ENCODE measurements around the gene GPS1. TPM values are rescaled to one million over a fixed set of nuclear protein-coding genes. Genes with fewer than 3 reads are reported as not detected.

Gene GPS1
- total and polyA plus RNA-seq, 10 of the 15 experiments (the other 5 are each of a cell fraction or from before 2014, with no cell fraction given) = 2.2 to 146 (median 77.7) TPM

- TF ChIP-seq ZZZ3 (IDR thresholded peaks at IDR 0.05; ENCODE audit: control insufficient read depth, insufficient read length, low read depth) = no peak
- no peak for TF ChIP-seq RELA (IDR thresholded peaks at IDR 0.05; ENCODE audit: borderline replicate concordance, partially characterized antibody)
- Histone ChIP-seq H3K36me3 (ENCODE audit: control insufficient read depth in 2 of 2, insufficient read depth in 2 of 2, low read length in 1 of 2) (peaks cover 11 to 54% of the 10 kb centered on the region in 2 experiments; a peak in 3 of 4 replicates), H3K4me3 (no peak overlapping the region), H3K9ac (ENCODE audit: control insufficient read depth, insufficient read depth, low read length) (no peak overlapping the region), H3K4me1 (ENCODE audit: control insufficient read depth, insufficient read depth, low read length) (no peaks in the 10 kb centered on the region), H3K9me3 (replicated peaks; ENCODE audit: control insufficient read depth, insufficient read depth, low read length) (no peaks in the 10 kb centered on the region), H4K20me1 (ENCODE audit: control insufficient read depth, insufficient read depth) (no peaks in the 10 kb centered on the region), H3K79me2 (ENCODE audit: control insufficient read depth, insufficient read depth, low read length) (no peaks in the 10 kb centered on the region), H3K27ac (ENCODE audit: control insufficient read depth, insufficient read depth) (no peak overlapping the region), H2AFZ (ENCODE audit: control insufficient read depth, low read depth, low read length) (no peak overlapping the region), H3K27me3 (replicated peaks in 1 of 2; ENCODE audit: control insufficient read depth in 2 of 2, insufficient read depth in 2 of 2, low read length in 1 of 2) (no peaks in the 10 kb centered on the region), H3K4me2 (ENCODE audit: control insufficient read depth, insufficient read depth) (no peak overlapping the region)
- DNase-seq (ENCODE audit: low read depth, low spot score) (no peak), ATAC-seq (no peak), FAIRE-seq (no peak)
- intact Hi-C loops (cut with micrococcal nuclease; ENCODE audit: unreplicated experiment) (no loop called here), in situ Hi-C loops (cut with MboI) (no loop called here)
- ChIA-PET SMC1A (ENCODE audit: uncharacterized antibody, unreplicated experiment) (no interaction called here), CTCF (no interaction called here), POLR2A (no interaction called here), RAD21 (ENCODE audit: unreplicated experiment) (no interaction called here)
- 91% methylated on average over 35 of the region's 36 CpGs for WGBS (ENCODE audit: insufficient coverage, insufficient replicate concordance, low lambda C conversion rate, missing lambda C conversion rate)
- BruUV-seq (replicated peaks) = no TSS peak
Measured at GRCh38 chr17:82080048-82080788, 28.5 kb downstream of the GPS1 start.

GRCh38 chr17:82080789-82081464 lies 29.2 kb downstream of the GPS1 start:
- TF ChIP-seq SKIL (IDR thresholded peaks at IDR 0.05; ENCODE audit: low read depth, poor library complexity, severe bottlenecking) (no peak), MEF2B (IDR thresholded peaks at IDR 0.05; ENCODE audit: partially characterized antibody, poor library complexity, severe bottlenecking) (no peak), EED (IDR thresholded peaks at IDR 0.05; ENCODE audit: low read depth) (no peak), POLR2AphosphoS2 (IDR thresholded peaks at IDR 0.05; ENCODE audit: low read depth, low read length) (0 out of 2 replicates have a peak, but pooled peaks have one; percentile 28), SRF (IDR thresholded peaks at IDR 0.05; ENCODE audit: low read depth in 2 of 2, low read length in 2 of 2) (no peak), CBFB (IDR thresholded peaks at IDR 0.05; ENCODE audit: low read depth) (no peak), POLR2A (IDR thresholded peaks at IDR 0.05; ENCODE audit: low read depth, low read length) (peak; percentile 35; the same call in 1 of the 2 replicates)
- no peaks in the 10 kb centered on the region for H3K27me3 ChIP-seq (replicated peaks in 1 of 2; ENCODE audit: control insufficient read depth in 2 of 2, insufficient read depth in 2 of 2, low read length in 1 of 2)
- ChIA-PET CTCF (no interaction called here), RAD21 (ENCODE audit: unreplicated experiment) (no interaction called here), POLR2A (no interaction called here), SMC1A (ENCODE audit: uncharacterized antibody, unreplicated experiment) (no interaction called here)
- no peak overlapping the region for H3K4me2 ChIP-seq (ENCODE audit: control insufficient read depth, insufficient read depth)
- H3K36me3 ChIP-seq (ENCODE audit: control insufficient read depth in 2 of 2, insufficient read depth in 2 of 2, low read length in 1 of 2) = peaks cover 14 to 59% of the 10 kb centered on the region in 2 experiments; a peak in 3 of 4 replicates
- DNase-seq (ENCODE audit: low read depth, low spot score) (no peak), FAIRE-seq (no peak), ATAC-seq (no peak)
- H2AFZ ChIP-seq (ENCODE audit: control insufficient read depth, low read depth, low read length) = no peak overlapping the region
- intact Hi-C loops (cut with micrococcal nuclease; ENCODE audit: unreplicated experiment) = no loop called here
- 96% methylated on average over 44 of the region's 44 CpGs for WGBS (ENCODE audit: insufficient coverage, insufficient replicate concordance, low lambda C conversion rate, missing lambda C conversion rate)
- H3K9ac ChIP-seq (ENCODE audit: control insufficient read depth, insufficient read depth, low read length) = no peak overlapping the region
- H3K4me3 ChIP-seq = no peak overlapping the region
- in situ Hi-C loops (cut with MboI) = no loop called here
- H3K27ac ChIP-seq (ENCODE audit: control insufficient read depth, insufficient read depth) = no peak overlapping the region
- H4K20me1 ChIP-seq (ENCODE audit: control insufficient read depth, insufficient read depth) = no peaks in the 10 kb centered on the region
- no TSS peak for BruUV-seq (replicated peaks)
- H3K79me2 ChIP-seq (ENCODE audit: control insufficient read depth, insufficient read depth, low read length) = no peaks in the 10 kb centered on the region
- H3K9me3 ChIP-seq (replicated peaks; ENCODE audit: control insufficient read depth, insufficient read depth, low read length) = no peaks in the 10 kb centered on the region
- no peaks in the 10 kb centered on the region for H3K4me1 ChIP-seq (ENCODE audit: control insufficient read depth, insufficient read depth, low read length)
